ENCODE results near the gene UBE2O.

UBE2O gene

DNA sequence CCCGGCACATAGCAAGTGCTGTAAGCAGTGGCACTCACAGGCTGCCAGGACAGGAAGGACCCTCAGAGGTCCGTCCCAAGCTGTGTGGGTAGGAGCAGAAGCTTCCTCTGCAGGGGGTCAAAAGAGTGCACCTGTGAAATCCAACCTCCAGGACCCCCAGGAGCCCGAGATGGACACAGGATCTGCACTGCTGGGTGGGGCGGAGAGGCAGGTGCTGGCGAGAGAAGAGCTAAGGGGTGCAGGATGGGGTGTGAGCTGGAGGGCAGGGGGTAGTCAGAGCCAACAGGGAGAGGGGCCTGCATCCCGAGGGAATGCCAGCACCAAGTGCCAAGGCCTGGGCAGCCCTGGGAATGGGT lies 13.8 kb upstream of the UBE2O start:
- DNase-seq (ENCODE audit: low read depth in 1 of 2, low spot score in 1 of 2): no peak
- TF ChIP-seq POLR2AphosphoS5 (IDR thresholded peaks at IDR 0.05; ENCODE audit: low read depth) (no peak), GABPA (IDR thresholded peaks at IDR 0.05; ENCODE audit: low read depth) (no peak), SPI1 (IDR thresholded peaks at IDR 0.05; ENCODE audit: borderline replicate concordance, low read depth) (no peak)
- TF ChIP-seq, protein P1, sequence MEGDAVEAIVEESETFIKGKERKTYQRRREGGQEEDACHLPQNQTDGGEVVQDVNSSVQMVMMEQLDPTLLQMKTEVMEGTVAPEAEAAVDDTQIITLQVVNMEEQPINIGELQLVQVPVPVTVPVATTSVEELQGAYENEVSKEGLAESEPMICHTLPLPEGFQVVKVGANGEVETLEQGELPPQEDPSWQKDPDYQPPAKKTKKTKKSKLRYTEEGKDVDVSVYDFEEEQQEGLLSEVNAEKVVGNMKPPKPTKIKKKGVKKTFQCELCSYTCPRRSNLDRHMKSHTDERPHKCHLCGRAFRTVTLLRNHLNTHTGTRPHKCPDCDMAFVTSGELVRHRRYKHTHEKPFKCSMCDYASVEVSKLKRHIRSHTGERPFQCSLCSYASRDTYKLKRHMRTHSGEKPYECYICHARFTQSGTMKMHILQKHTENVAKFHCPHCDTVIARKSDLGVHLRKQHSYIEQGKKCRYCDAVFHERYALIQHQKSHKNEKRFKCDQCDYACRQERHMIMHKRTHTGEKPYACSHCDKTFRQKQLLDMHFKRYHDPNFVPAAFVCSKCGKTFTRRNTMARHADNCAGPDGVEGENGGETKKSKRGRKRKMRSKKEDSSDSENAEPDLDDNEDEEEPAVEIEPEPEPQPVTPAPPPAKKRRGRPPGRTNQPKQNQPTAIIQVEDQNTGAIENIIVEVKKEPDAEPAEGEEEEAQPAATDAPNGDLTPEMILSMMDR (IDR thresholded peaks at IDR 0.05; ENCODE audit: insufficient read depth, low read length): no peak
- TF ChIP-seq, protein P2, sequence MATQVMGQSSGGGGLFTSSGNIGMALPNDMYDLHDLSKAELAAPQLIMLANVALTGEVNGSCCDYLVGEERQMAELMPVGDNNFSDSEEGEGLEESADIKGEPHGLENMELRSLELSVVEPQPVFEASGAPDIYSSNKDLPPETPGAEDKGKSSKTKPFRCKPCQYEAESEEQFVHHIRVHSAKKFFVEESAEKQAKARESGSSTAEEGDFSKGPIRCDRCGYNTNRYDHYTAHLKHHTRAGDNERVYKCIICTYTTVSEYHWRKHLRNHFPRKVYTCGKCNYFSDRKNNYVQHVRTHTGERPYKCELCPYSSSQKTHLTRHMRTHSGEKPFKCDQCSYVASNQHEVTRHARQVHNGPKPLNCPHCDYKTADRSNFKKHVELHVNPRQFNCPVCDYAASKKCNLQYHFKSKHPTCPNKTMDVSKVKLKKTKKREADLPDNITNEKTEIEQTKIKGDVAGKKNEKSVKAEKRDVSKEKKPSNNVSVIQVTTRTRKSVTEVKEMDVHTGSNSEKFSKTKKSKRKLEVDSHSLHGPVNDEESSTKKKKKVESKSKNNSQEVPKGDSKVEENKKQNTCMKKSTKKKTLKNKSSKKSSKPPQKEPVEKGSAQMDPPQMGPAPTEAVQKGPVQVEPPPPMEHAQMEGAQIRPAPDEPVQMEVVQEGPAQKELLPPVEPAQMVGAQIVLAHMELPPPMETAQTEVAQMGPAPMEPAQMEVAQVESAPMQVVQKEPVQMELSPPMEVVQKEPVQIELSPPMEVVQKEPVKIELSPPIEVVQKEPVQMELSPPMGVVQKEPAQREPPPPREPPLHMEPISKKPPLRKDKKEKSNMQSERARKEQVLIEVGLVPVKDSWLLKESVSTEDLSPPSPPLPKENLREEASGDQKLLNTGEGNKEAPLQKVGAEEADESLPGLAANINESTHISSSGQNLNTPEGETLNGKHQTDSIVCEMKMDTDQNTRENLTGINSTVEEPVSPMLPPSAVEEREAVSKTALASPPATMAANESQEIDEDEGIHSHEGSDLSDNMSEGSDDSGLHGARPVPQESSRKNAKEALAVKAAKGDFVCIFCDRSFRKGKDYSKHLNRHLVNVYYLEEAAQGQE (IDR thresholded peaks at IDR 0.05; ENCODE audit: insufficient replicate concordance, low read depth): no peak

DNA sequence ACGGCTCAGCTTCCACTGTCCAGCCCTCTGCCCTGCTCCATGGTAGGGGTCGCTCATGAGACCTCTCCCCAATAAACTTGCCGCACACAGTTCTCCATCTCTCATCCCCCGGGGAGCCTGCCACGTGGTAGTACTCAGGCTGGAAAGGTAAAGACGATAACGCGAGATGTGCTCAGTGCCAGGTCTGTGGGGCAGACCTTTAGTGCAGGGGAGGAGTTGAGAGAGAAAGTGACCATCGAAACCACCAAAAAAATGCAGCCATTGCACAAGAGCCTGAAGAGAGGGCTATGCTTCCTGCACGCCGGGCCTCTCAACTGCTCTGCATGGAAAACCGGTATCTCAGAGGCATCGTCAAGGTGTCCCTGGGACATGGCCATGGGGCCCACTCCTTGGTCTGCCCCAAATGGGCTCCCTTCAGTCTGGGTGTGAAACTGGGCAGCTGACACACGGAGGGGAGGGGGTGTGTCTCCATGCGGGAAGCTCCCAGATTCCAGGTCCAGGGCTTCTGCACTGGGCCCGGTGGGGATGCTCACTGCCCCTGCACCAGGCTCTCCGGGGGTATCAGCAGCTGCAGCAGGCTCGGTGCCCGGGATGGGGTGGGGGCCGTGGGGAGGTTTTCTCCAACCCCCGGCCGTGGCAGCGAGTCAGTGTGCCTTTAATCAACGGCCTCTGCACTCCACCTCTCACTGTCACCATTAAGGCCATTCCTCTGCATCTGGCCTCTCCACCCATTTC lies 9.8 kb upstream of the UBE2O start:
- Histone ChIP-seq H3K4me3 (replicated peaks; ENCODE audit: insufficient read depth, low read length) (no peak overlapping the region), H3K27me3 (ENCODE audit: insufficient read depth, poor library complexity, severe bottlenecking) (no peaks in the 10 kb centered on the region), H3K27ac (replicated peaks) (no peak overlapping the region)
- TF ChIP-seq GABPA (IDR thresholded peaks at IDR 0.05; ENCODE audit: low read depth) (no peak), POLR2AphosphoS5 (IDR thresholded peaks at IDR 0.05; ENCODE audit: low read depth) (no peak), SPI1 (IDR thresholded peaks at IDR 0.05; ENCODE audit: borderline replicate concordance, low read depth) (no peak)
- TF ChIP-seq, protein P2 (IDR thresholded peaks at IDR 0.05; ENCODE audit: insufficient replicate concordance, low read depth): no peak
- TF ChIP-seq, protein P1 (IDR thresholded peaks at IDR 0.05; ENCODE audit: insufficient read depth, low read length): no peak
- DNase-seq (ENCODE audit: low read depth in 1 of 2, low spot score in 1 of 2): no peak

More for the DNA sequence above, 13.8 kb upstream of the UBE2O start:
- H3K4me3 ChIP-seq (replicated peaks; ENCODE audit: insufficient read depth, low read length): no peak overlapping the region
- no peak overlapping the region for H3K27ac ChIP-seq (replicated peaks)
- no peaks in the 10 kb centered on the region for H3K27me3 ChIP-seq (ENCODE audit: insufficient read depth, poor library complexity, severe bottlenecking)

DNA sequence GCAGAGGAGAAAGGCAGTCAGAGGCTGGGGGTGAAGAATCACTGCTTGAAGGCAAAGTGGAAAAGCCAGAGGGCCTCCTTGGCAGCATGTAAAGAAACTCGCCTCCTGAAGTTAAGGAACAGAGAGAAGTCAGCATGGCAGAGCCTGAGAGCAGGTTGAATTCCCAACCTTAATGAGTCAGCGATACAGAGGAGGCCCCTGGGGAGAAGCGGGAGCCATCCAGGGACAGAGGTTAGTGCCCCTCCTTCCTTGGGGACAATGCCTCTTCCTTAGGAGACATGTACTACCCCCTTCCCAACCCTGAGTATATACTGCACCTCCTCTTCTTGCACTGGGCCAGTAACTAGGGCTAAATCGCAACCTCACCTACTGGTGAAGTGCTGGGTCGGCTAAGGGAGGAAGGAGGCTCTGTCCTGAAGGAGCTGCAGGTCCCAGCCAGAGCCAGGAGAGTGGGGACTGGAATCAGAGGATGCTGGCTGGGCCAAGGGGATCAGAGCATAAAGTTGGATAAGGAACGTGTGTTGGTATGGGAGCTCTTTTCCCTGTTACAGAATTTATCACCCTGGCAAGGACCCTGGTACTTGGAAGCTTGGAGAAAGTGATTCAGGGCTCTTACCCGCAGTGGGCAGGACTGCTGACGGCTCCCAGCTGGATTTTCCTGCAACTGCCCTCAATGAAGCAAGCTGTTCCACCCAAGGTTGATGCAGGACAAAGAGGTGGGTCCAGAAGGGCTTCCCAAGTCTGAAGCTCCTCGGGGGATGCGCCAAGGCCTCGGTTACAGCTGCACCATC lies 9.0 kb upstream of the UBE2O start:
- no peak for DNase-seq (ENCODE audit: low read depth in 1 of 2, low spot score in 1 of 2)
- TF ChIP-seq, protein P1 (IDR thresholded peaks at IDR 0.05; ENCODE audit: insufficient read depth, low read length): no peak
- TF ChIP-seq, protein P2 (IDR thresholded peaks at IDR 0.05; ENCODE audit: insufficient replicate concordance, low read depth): no peak
- no peak for TF ChIP-seq POLR2AphosphoS5 (IDR thresholded peaks at IDR 0.05; ENCODE audit: low read depth)
- TF ChIP-seq GABPA (IDR thresholded peaks at IDR 0.05; ENCODE audit: low read depth): no peak
- no peak for TF ChIP-seq SPI1 (IDR thresholded peaks at IDR 0.05; ENCODE audit: borderline replicate concordance, low read depth)
- H3K27me3 ChIP-seq (ENCODE audit: insufficient read depth, poor library complexity, severe bottlenecking): no peaks in the 10 kb centered on the region

More for the DNA sequence above, 9.0 kb upstream of the UBE2O start:
- H3K4me3 ChIP-seq (replicated peaks; ENCODE audit: insufficient read depth, low read length): no peak overlapping the region
- no peak overlapping the region for H3K27ac ChIP-seq (replicated peaks)

Measured in HL-60 (cell line).